Measurements from ENCODE around the gene TBC1D5.

GRCh38 chr3:17430582-17430981 is 311.8 kb downstream of the TBC1D5 start:
- no peak for TF ChIP-seq POLR2A (IDR thresholded peaks at IDR 0.05)
- no peak for TF ChIP-seq CTCF (IDR thresholded peaks at IDR 0.05 in 8 of 11, conservative IDR thresholded peaks at IDR 0.05 in 3 of 11)
